Measurements from ENCODE around the gene INTS1.

DNA sequence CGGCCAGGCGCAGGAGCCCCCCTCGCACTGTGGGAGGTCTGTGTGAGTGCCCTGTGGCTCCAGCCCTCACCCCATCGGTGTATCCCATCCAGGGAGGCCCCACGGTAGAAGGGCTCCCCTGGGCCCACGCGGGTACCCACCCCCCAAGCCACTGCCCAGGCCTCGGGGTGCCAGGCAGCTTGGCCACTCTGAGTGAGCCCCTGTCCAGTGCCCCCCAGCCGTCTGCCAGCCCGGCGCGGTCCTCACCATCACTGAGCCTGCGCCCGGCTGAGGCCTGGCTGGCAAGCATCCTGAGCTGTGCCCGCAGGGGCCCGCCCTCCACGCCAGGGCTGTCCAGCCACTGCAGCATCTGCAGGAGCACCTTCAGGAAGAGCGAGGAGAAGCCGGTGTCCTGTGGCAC is 25.7 kb downstream of the INTS1 start:
- TF ChIP-seq POLR2A (IDR thresholded peaks at IDR 0.05; ENCODE audit: low read depth, low read length) = no peak
- no peak for TF ChIP-seq POLR2AphosphoS5 (IDR thresholded peaks at IDR 0.05; ENCODE audit: low read depth, low read length)
